ENCODE results near the gene SLC9A7.

Gene SLC9A7

GRCh38 chrX:46567388-46567787 is 191.5 kb downstream of the SLC9A7 start:
- no peak for DNase-seq

GRCh38 chrX:46561824-46562657 is 196.9 kb downstream of the SLC9A7 start:
- DNase-seq, result peak; percentile 9

GRCh38 chrX:46559062-46559461 is 199.9 kb downstream of the SLC9A7 start:
- no peak for DNase-seq

- DNase-seq, result no peak
These were observed 204.0 kb downstream of the SLC9A7 start for GRCh38 chrX:46554942-46555341.

- DNase-seq, result no peak
These were observed 205.0 kb downstream of the SLC9A7 start for GRCh38 chrX:46553935-46554334.

GRCh38 chrX:46551494-46552128 is 207.3 kb downstream of the SLC9A7 start:
- DNase-seq, result no peak

GRCh38 chrX:46549914-46550313 is 209.0 kb downstream of the SLC9A7 start:
- DNase-seq, result no peak
